ENCODE data around the gene EAF1.
"Not testable (repeated sequence)": the region's sequence is repeated elsewhere in the genome, so short reads cannot be mapped to it uniquely, and the experiment has no call there.

Gene EAF1

DNA sequence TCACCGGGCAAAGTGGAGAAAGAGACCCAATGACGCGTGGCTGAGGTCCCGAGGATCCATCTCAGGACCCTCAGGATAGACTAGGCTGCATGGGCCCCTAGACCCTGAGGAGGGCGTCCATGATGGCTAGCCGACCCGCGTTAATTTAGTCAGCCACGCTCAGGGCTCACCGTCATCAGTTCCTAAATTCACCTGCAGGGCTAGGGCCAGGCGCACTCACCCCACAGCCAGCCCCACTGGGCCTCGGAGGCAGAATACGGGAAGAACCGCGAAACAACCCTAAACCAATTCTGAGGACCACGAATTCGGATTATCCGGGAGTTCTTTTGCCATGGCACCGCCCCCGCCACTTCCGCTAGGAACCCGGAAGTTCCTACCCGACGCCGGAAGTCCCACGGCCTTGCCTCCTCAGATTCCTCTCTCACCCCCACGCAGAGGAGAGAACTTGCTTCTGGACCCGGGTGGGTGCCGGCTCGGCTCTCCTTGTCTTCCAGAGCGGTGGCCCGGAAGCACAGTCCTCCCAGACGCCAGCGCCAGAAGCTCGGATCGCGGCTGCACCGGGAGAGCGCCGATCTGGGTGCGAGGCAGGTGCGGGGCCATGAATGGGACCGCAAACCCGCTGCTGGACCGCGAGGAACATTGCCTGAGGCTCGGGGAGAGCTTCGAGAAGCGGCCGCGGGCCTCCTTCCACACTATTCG lies at the start of gene EAF1, which contains the start of gene METTL6:
EAF1 (plus strand) TSS at position 417 of the 699 bp plus-strand sequence; CDS start at position 599, 182 bp downstream.
METTL6 (minus strand) TSS at position 363 of the 699 bp plus-strand sequence. CDS start 1,033 bp downstream, outside the sequence.
- peak; percentile 89 for DNase-seq (ENCODE audit: low spot score)

- DNase-seq (ENCODE audit: low spot score) = peak; percentile 97
Measured at GRCh38 chr3:15377961-15378791, 49.2 kb upstream of the EAF1 start.

DNA sequence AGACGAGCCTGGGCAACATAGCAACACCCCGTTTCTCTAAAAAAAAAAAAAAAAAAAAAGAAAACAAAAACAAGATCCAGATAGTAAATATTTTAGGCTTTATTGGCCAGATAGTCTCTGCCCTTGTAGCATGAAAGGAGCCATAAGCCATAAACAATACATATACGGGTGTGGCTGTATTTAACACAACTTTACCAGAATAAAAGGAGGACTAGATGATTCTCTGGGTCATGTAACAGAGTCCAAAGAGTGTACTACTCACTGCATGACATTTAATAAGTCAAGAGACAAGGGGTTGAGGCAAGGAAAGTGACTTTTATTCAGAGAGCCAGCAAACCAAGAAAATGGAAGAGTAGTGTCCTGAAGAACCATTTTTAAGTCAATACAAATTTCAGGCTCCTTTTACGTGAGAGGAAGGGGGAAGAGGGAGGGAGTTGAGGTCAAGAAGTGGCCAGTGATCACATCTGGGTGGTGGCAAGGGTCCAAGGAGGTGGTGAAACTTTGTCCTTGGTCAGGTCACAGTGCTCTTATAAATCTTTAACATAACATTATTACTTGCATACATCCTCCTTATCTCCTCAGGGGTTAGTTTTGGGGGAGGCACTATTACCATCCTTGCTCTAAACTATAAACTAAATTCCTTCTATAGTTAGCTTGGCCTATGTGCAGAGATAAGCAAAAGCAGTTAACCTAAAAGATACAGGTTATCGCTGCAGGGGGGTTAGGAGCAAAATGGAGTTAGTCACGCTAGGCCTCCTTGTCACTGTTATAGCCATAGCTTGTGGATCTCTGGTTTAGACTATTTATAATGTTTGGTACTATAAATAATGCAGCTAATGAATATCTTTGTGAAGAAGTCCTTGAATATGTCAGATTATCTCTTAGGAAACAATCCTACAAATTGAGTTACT lies 46.2 kb upstream of the EAF1 start:
- no peak for DNase-seq (ENCODE audit: low spot score)

GRCh38 chr3:15382405-15382923 lies 44.9 kb upstream of the EAF1 start:
- DNase-seq (ENCODE audit: low spot score) = no peak

GRCh38 chr3:15384510-15385237 lies 42.7 kb upstream of the EAF1 start:
- DNase-seq (ENCODE audit: low spot score) = no peak

DNA sequence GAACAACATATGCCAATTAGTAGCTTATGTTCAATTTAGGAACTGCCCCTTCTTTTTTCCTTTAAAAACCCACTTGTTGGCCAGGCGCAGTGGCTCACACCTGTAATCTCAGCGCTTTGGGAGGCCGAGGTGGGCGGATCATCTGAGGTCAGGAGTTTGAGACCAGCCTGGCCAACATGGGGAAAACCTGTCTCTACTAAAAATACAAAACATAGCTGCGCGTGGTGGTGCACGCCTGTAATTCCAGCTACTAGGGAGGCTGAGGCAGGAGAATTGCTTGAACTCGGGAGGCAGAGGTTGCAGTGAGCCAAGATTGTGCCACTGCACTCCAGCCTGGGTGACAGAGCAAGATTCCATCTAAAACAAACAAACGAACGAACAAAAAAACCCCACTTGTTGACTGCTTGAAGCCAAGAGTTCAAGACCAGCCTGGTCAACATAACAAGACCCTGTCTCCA lies 42.1 kb upstream of the EAF1 start:
- DNase-seq (ENCODE audit: low spot score) = not testable (repeated sequence)

DNA sequence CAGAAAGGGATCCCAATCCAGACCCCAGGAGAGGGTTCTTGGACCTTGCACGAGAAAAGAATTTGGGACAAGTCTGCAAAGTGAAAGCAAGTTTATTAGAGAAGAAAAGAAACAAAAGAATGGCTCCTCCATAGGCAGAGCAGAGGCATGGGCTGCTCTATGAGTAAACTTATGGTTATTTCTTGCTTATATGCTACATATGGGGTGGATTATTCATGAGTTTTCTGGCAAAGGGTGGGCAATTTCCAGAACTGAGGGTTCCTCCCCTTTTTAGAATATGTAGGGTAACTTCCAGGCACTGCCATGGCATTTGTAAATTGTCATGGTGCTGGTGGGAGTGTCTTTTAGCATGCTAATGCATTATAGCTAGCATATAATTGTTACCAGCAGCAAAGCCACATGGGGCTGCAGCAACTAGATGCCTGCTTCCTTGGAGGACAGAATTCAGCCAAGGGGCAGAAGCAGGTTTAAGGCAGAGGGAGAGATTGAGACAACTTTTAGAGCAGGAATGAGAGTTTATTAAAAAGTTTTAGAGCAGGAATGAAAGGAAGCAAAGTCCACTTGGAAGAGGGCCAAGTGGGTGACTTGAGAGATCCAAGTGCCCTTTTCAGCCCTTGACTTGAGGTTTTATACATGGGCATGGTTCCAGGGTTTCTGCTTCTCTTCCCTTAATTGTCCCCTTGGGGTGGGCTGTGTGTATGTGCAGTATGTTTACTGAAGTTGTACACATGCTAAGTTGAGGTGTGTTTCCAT lies 41.3 kb upstream of the EAF1 start:
- no peak for DNase-seq (ENCODE audit: low spot score)

DNA sequence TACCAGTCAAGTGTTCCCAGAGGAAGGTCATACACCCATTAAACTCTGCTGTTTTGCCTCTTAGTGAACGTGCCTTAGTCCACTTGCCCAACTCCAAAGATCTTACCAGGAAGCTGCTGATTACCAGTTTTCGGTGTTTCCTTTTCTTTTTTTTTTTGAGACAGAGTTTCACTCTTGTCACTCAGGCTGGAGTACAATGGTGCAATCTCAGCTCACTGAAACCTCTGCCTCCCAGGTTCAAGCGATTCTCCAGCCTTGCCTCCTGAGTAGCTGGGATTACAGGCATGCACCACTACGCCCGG lies 40.8 kb upstream of the EAF1 start:
- DNase-seq (ENCODE audit: low spot score) = not testable (repeated sequence)

DNA sequence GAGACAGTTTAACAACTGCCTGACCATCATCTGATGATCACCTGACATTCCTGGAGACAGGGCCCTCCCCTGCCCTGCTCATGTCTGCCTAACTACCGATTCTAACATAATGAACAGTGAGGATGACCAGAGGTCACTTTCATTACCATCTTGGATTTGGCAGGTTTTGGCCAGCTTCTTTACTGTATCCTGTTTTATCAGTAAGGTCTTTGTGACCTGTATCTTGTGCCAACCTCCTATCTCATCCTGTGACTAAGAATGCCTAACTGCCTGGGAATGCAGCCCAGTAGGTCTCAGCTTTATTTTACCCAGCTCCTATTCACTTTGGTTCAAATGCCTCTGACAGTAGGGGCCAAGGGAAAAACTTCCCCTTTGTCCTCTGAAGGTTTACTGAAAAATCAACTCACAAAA lies 40.2 kb upstream of the EAF1 start:
- no peak for DNase-seq (ENCODE audit: low spot score)

- no peak for DNase-seq (ENCODE audit: low spot score)
Measured at GRCh38 chr3:15387735-15388134, 39.7 kb upstream of the EAF1 start.

DNA sequence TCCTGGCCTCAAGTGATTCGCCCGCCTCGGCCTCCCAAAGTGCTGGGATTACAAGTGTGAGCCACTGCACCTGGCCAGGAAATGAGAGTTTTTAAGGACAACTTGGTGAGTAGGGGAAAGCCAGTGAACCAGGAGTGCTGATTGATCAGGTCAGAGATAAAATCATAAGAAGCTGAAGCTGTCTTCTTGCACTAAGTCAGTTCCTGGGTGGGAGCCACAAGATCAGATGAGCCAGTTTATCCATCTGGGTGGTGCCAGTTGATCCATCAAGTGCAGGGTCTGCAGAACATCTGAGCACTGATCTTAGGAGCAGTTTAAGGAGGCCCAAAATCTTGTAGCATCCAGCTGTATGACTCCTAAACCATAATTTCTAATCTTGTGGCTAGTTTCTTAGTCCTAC lies 39.1 kb upstream of the EAF1 start:
- DNase-seq (ENCODE audit: low spot score) = not testable (repeated sequence)

DNA sequence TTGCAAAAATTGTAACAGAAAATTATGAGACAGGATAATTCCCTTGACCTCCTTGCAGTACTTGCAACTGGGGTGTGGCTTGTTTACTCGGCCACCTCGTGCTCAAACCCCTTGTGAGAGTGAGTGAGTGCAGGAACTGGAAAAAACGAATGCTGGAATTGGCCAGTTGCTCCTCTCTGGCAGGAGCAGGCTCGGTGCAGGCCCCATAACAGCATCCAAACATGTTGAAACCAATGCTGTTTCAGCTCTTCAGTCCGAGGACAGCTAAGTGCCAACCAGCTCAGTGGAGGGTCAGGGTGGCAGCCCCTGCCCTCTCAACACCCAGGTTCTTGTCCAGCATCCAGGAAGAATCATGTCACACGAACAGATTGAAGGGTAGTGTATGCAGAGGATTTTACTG lies 36.9 kb upstream of the EAF1 start:
- DNase-seq (ENCODE audit: low spot score) = no peak

DNA sequence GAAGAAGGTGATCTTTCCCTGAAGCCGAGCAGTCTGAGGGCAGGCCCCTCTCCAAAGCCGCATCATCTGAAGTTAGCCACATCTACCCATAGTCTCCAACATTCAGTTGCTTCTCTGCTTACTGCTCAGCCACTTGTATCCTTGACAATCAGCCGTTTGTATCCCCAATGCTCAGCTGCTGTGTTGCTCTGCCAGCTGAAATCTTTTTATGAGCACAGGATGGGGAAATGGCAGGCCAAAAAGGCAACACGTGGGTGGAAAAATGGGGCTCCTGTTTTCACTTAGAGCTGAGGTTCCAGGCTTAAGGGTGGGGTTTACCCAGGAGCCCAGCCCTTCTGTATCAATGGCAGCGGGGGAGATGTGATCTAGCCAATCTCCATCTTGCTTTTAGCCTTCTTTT lies 36.4 kb upstream of the EAF1 start:
- peak; percentile 31 for DNase-seq (ENCODE audit: low spot score)

- not testable (repeated sequence) for DNase-seq (ENCODE audit: low spot score)
Measured at GRCh38 chr3:15393252-15393651, 34.1 kb upstream of the EAF1 start.

DNA sequence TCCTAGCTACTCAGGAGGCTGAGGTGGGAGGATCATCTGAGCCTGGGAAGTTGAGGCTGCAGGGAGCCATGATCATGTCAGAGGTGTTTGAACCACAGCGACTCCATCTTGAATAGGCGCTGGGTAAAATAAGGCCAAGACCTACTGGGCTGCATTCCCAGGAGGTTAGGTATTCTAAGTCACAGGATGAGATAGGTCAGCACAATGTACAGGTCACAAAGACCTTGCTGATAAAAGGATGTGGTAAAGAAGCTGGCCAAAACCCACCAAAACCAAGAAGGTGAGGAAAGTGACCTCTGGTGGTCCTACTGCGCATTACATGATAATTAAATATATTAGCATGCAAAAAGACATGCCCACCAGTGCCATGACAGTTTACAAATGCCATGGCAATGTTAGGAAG lies 28.7 kb upstream of the EAF1 start:
- DNase-seq (ENCODE audit: low spot score) = not testable (repeated sequence)

- no peak for DNase-seq (ENCODE audit: low spot score)
Measured at GRCh38 chr3:15399970-15400369, 27.4 kb upstream of the EAF1 start.

GRCh38 chr3:15401936-15402335 lies 25.5 kb upstream of the EAF1 start:
- no peak for DNase-seq (ENCODE audit: low spot score)

GRCh38 chr3:15403495-15403894 lies 23.9 kb upstream of the EAF1 start:
- no peak for DNase-seq (ENCODE audit: low spot score)

- no peak for DNase-seq (ENCODE audit: low spot score)
Measured at GRCh38 chr3:15403965-15404364, 23.4 kb upstream of the EAF1 start.

DNA sequence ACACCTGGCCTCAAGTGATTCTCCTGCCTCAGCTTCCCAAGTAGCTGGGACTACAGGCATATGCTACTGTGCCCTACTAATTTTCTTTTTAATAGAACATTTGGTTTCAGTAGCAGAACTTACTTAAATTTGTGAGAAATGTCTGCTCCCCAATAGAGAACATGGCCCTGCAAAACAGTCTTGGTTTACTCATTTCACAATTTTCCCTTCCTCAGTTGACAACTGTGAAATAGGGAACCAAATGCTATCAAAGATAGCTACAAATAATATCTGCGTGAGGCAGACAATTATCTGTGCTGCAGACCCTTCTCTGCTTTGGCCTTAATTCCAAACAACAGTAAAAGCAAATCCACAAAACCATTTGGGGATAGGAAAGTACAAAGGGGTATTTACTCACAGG lies 22.6 kb upstream of the EAF1 start:
- DNase-seq (ENCODE audit: low spot score) = peak; percentile 12

All from Ammon's horn (tissue), 1 donor.